H1 (cell line): ENCODE results near the gene RETREG1.
A peak's percentile ranks its signal among the peaks of the same experiment; 100 is the strongest.

ENCODE experiments used
- CEBPB ChIP-seq: IDR thresholded peaks from 2 replicates; pipeline ENCODE4 v1.6.1; 2012; ENCODE audit warnings: low read depth, low read length
- EP300 ChIP-seq, 2 experiments: IDR thresholded peaks; 1 replicate in 1 of 2; 2 replicates in 1 of 2; pipeline ENCODE4 v1.6.1; 2011 to 2012; ENCODE audit warnings: low read depth in 2 of 2, low read length in 2 of 2, mild to moderate bottlenecking in 2 of 2, borderline replicate concordance in 1 of 2, inconsistent platforms in 1 of 2, moderate library complexity in 1 of 2
- FOSL1 ChIP-seq: IDR thresholded peaks from 2 replicates; pipeline ENCODE4 v1.6.1; 2011; ENCODE audit warnings: mild to moderate bottlenecking, low read depth, low read length, moderate library complexity; ENCODE audit not compliant: insufficient read depth
- NRF1 ChIP-seq: IDR thresholded peaks from 2 replicates; pipeline ENCODE4 v1.6.1; 2011; ENCODE audit warnings: mild to moderate bottlenecking, low read depth, low read length, improper control_type of control experiment
- POLR2AphosphoS5 ChIP-seq: IDR thresholded peaks from 2 replicates; pipeline ENCODE4 v1.6.1; 2011; ENCODE audit warnings: low read depth, low read length
- RAD21 ChIP-seq, 2 experiments: IDR thresholded peaks in 1 of 2; conservative IDR thresholded peaks in 1 of 2; 2 replicates each; pipeline ENCODE4 v1.6.1; 2011; ENCODE audit warnings: low read depth in 2 of 2, low read length in 2 of 2, improper control_type of control experiment in 1 of 2, inconsistent platforms in 1 of 2, mild to moderate bottlenecking in 1 of 2, moderate library complexity in 1 of 2
- RFX5 ChIP-seq: IDR thresholded peaks from 2 replicates; pipeline ENCODE4 v1.6.1; 2011; ENCODE audit warnings: low read depth, low read length, improper control_type of control experiment, borderline replicate concordance
- SAP30 ChIP-seq: fragments of 300-600 bp; sonication (generic); IDR thresholded peaks from 2 replicates; pipeline ENCODE4 v1.7.1; 2012; ENCODE audit warnings: low read length, moderate library complexity, mild to moderate bottlenecking, inconsistent platforms; ENCODE audit not compliant: insufficient read depth, insufficient replicate concordance
- SIX5 ChIP-seq: IDR thresholded peaks from 2 replicates; pipeline ENCODE4 v1.6.1; 2011; ENCODE audit warnings: mild to moderate bottlenecking, low read depth, low read length
- TF ChIP-seq, protein P1 (sequence below), 3 experiments: IDR thresholded peaks; 1 replicate in 2 of 3; 2 replicates in 1 of 3; pipeline versions ENCODE4 v1.5.1 to v1.6.1; 2011; ENCODE audit warnings: low read length in 3 of 3, mild to moderate bottlenecking in 3 of 3, inconsistent platforms in 2 of 3, low read depth in 1 of 3, moderate library complexity in 1 of 3; ENCODE audit not compliant: insufficient read depth in 1 of 3; ENCODE audit errors: control extremely low read depth in 1 of 3

DNA sequence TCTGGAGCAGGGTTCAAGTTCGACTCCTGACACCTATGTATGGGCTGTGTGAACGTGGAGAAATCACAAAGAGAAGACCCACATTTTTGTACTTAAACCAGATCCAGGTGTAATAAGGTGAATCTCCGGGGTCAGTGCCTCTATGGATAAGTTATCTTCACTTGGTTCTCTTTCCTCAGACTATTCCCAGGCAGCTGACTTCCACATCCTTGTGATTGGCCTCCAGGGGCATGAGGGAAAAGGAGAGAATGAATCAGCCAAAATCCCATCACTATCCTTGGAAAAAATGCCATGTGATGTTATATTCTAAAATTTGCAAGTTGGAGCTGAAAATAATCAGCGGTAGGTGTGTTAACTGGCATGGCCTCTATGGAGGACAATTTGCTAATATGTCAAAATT is 188.4 kb downstream of the RETREG1 start:
- no peak for TF ChIP-seq EP300 (IDR thresholded peaks at IDR 0.05; ENCODE audit: borderline replicate concordance in 1 of 2, low read depth in 2 of 2, low read length in 2 of 2)
- TF ChIP-seq, protein P1, sequence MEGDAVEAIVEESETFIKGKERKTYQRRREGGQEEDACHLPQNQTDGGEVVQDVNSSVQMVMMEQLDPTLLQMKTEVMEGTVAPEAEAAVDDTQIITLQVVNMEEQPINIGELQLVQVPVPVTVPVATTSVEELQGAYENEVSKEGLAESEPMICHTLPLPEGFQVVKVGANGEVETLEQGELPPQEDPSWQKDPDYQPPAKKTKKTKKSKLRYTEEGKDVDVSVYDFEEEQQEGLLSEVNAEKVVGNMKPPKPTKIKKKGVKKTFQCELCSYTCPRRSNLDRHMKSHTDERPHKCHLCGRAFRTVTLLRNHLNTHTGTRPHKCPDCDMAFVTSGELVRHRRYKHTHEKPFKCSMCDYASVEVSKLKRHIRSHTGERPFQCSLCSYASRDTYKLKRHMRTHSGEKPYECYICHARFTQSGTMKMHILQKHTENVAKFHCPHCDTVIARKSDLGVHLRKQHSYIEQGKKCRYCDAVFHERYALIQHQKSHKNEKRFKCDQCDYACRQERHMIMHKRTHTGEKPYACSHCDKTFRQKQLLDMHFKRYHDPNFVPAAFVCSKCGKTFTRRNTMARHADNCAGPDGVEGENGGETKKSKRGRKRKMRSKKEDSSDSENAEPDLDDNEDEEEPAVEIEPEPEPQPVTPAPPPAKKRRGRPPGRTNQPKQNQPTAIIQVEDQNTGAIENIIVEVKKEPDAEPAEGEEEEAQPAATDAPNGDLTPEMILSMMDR (IDR thresholded peaks at IDR 0.05; ENCODE audit: control extremely low read depth in 1 of 3, insufficient read depth in 1 of 3, low read depth in 1 of 3, low read length in 3 of 3) = peak in 1 of 3 experiments; percentile 37; a peak in 1 of 4 replicates
- no peak for TF ChIP-seq RFX5
- no peak for TF ChIP-seq CEBPB
- TF ChIP-seq FOSL1 = no peak
- TF ChIP-seq POLR2AphosphoS5 = no peak
- 0 out of 4 replicates have a peak, but pooled peaks of 1 of the 2 experiments have one; percentile 5 for TF ChIP-seq RAD21 (IDR thresholded peaks at IDR 0.05 in 1 of 2, conservative IDR thresholded peaks at IDR 0.05 in 1 of 2; ENCODE audit: low read depth in 2 of 2, low read length in 2 of 2)
- no peak for TF ChIP-seq SAP30
- no peak for TF ChIP-seq SIX5
- no peak for TF ChIP-seq NRF1
